GM21526 (cell line): ENCODE measurements around the gene FOS.
"Not testable (repeated sequence)": the region's sequence is repeated elsewhere in the genome, so short reads cannot be mapped to it uniquely, and the experiment has no call there.

Source experiments
- ATAC-seq: cut with Tn5 transposase; IDR thresholded peaks from one replicate; pipeline ENCODE4 v1.9.1; 2021; ENCODE audit warnings: moderate library complexity; ENCODE audit not compliant: unreplicated experiment, low FRiP score

Gene FOS

GRCh38 chr14:75278422-75279152, at the start of gene FOS:
TSS of gene FOS (plus strand) at chr14:75278828. CDS start at chr14:75278983, 155 bp downstream.
- peak; percentile 61 for ATAC-seq

DNA sequence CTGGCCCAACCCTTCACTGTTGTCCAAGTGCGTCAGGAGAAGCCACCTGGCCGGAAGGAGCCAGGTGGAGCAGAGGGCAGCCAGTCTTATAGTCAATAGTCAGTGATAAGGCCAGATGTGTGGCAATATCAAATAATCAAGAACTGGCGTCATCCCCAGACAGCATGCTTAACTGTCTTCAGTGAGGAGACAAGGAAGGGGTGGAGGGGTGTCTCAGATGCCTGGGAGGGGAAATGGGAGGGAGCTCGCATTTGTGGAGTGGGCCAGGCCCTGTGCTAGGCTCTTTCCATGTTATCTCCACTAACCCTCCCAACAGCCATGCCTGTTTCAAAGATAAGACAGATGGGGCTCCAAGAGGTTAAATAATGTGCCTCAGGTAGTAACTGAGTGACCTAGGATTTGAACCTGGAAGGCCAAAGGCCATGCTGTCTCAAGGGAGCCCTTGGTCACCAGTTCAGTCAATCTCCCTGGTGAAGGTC, 48.9 kb upstream of the FOS start:
- no peak for ATAC-seq

GRCh38 chr14:75230140-75230792, 48.4 kb upstream of the FOS start:
- no peak for ATAC-seq

DNA sequence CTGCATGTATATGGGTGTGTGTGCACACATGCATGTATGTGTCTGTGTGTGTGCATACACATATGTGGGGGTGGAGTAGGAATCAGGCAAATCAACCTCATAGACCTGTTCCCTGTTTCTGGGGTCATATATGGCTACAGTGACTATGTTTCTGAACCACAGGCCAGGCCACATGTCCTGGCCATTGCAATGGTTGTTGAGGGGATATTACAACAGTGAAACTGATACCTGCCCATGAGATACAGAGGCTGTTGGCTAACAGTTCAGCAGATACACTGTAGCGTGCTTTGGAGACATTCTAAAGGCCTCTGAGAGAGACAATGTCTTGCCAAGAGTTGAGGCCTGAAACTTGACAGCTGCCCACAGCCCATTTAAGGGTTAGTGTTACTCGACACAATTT, 47.3 kb upstream of the FOS start:
- no peak for ATAC-seq

GRCh38 chr14:75232191-75232590, 46.4 kb upstream of the FOS start:
- no peak for ATAC-seq

GRCh38 chr14:75232597-75232996, 46.0 kb upstream of the FOS start:
- ATAC-seq: no peak

GRCh38 chr14:75234173-75235115, 44.2 kb upstream of the FOS start:
- ATAC-seq: no peak

DNA sequence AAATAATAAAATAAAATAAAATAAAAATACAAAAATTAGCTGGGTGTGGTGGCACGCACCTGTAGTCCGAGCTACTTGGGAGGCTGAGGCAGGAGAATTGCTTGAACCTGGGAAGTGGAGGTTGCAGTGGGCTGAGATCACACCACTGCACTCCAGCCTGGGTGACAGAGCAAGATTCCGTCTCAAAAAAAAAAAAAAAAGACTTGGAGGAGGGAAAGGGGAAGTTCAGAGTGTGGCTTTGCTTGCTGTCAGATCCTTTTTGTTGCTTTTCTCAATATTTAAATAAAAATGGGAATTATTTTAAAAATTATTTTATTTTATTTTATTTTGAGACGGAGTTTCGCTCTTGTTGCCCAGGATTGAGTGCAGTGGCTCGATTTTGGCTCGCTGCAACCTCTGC, 43.4 kb upstream of the FOS start:
- not testable (repeated sequence) for ATAC-seq

DNA sequence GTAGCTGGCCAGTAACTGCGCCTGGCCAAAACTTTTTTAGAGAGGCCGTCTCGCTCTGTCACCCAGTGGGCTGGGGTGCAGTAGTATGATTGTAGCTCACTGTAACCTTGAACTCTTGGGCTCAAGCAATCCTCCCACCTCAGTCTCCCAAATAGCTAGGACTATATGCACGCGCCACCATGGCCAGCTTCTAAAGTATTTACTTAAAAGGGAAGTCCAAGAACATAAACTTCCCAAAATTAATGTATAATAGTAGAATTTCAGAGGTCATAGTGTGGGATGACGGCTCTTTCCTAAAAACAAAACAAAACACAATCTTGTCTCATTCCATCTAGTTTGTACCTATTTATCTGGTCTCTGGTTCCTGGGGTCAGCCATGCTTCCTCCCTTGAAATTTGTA, 42.2 kb upstream of the FOS start:
- ATAC-seq: no peak

DNA sequence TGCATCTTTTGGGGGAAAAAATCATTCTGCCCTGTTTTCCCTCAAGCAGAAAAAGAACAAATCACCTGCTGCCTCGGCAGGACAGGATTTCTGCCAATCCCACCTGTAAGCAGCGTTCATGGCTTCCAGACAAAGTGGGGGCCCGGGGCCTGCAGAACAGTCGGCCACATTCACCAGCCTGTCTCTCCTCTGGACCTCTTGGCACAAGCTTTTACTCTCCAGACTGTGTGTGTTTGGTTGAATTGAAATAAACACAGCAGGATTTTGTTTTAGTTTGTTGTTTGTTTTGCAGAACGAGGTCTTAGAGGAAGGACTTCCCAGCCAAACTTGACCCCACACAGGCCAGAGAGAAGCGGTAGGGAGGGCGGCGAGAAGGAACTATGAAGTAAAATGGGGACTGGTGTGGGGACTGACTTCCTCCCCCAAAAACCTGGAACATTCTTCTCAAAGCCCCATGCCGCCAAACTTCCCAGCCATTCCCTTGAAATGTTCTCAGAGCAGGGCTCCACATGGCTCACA, 41.7 kb upstream of the FOS start:
- no peak for ATAC-seq

- no peak for ATAC-seq
Observed at GRCh38 chr14:75238756-75239455, 39.7 kb upstream of the FOS start.

DNA sequence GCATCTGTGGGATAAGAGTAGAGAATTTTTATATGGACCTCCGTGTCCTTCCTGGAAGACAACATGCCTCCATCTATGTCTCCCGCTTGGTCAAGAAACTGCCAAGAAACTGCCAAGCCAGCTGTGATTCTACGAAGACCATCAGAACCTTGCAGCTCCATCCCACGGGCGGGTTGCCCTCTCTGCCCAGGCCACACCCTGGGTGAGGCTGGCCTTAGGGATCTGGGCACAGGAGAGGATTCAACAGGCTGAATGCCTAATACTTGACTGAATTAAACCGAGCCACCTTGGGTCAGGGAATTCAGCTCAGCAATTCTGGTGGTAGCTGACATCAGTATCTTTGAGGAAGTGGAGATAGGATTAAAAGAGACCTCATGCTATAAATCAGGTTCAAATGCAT, 37.8 kb upstream of the FOS start:
- ATAC-seq: no peak

GRCh38 chr14:75242546-75243273, 35.9 kb upstream of the FOS start:
- ATAC-seq: no peak

- ATAC-seq: no peak
Observed at GRCh38 chr14:75244121-75244520, 34.5 kb upstream of the FOS start.

DNA sequence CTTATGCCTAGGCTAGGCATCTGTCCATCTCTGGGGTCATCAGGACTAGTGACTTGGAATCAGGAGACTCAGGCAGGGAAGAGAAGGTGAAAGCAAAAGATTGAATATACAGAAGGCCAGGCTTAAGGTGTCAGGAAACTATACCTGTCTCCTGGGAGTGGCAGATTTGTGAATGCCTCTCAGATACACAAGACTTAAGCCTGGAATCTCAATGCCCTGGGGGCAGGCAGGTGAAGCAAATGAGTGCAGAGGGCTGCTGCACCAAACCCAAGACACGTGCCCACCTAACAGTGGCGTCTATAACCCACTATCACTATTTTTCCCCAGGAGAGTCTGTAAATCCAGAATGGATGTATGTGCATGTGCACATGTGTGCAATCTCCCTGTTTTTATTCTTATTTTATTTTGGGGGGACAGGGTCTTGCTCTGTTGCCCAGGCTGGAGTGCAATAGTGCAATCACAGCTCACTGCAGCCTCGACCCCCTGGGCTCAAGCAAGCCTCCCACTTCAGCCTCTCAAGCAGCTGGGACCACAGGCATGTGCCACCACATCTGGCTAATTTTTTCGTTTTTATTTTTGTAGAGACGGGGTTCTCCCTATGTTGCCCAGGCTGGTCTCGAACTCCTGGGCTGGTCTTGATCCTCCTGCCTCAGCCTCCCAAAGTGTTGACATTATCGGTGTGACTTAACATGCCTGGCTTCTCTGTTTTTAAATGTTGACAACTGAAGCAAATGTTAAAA, 31.9 kb upstream of the FOS start:
- no peak for ATAC-seq

DNA sequence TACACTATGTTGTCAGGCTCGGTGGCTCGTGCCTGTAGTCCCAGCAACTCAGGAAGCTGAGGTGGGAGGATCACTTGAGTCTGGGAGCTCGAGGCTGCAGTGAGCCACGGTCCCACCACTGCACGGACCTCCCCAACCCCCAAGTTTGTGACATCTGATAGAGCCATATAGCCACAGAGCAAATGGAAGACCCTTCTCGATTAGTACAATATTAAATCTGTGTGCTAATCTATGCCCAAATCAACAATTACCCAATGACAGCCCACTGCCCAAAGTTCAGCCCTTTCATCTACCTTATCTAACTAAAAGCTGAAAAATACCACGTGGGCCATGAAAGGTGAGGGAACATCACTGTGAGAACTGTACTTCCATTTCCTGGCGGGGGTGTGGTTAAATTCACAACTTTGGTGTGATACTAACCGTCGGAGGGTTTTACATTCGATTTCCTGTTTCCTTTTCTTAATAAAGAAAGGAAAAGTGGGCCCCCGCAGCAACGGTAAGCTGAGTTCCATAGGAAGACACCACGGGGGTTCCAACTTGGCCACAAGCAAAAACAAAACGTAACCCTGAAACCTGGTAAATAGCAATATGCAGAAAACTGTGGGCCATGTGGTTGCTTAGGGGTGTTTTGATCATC, 31.2 kb upstream of the FOS start:
- no peak for ATAC-seq

GRCh38 chr14:75247939-75248338, 30.7 kb upstream of the FOS start:
- no peak for ATAC-seq

DNA sequence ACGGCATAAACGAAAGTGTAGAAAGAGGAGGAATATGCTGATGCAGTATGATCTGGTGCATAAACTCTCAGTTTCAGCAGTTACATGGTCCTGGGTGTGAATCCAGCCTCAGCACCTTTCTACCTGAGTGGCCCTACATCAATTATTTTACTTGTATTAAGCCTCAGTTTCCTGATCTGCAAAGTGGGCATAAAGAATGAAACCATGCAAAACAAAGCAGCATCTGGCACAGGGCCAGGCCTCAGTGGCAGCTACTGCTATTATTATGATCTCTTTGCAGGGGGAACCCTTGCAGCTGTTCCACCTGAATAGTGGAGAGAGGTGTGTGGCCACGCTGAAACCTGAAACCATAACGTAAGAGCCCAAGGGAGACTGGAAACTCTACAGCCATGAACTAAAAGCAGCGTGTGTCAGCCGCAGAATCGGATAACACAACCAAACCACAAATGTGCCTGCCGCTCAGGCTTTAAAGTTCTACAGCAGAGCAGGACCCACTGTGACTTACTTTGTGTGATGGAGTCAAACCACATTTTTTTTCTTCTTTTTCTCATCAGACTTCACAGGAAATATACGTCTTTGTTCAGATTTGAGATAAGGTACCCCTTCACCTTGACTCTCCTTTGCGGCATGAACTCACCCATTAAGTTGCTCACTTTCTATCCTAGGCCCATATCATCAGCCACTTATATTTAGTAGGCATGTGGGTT, 29.2 kb upstream of the FOS start:
- peak; percentile 84 for ATAC-seq
